PC-3 (cell line): ENCODE results near the gene DOK7. TPM values are rescaled to one million over a fixed set of nuclear protein-coding genes. Genes with fewer than 3 reads are reported as not detected.

Source experiments
- ATAC-seq: fragments of 200-7000 bp; cut with Tn5 transposase; 2 replicates; pipeline ENCODE4 v1.9.1; 2020; ENCODE audit warnings: mild to moderate bottlenecking, moderate library complexity
- BruUV-seq: library from RNA; stranded (reverse); fragments of 400-500 nt; replicated peaks from 2 replicates; lab custom pipeline; 2021; lab: Mats Ljungman, UMichigan
- CTCF ChIA-PET: fragments of 300-600 bp; sonication (Branson Sonifier 250); formaldehyde crosslinking; loops from one replicate; lab custom pipeline; 2022; ENCODE audit warnings: antibody characterized with exemption; lab: Charles Lee
- POLR2A ChIA-PET: fragments of 300-600 bp; sonication (Branson Sonifier 250); formaldehyde crosslinking; loops from one replicate; lab custom pipeline; 2022; ENCODE audit warnings: antibody characterized with exemption; ENCODE audit not compliant: unreplicated experiment; lab: Charles Lee
- DNase-seq: peaks from one replicate; pipeline ENCODE4 v3.0.0-alpha.2; 2015
- H2AFZ ChIP-seq: fragments of 300-600 bp; sonication (generic); 2 replicates; pipeline ENCODE4 v1.6.0; 2016; ENCODE audit warnings: antibody characterized with exemption, low read length
- H3F3A ChIP-seq: fragments of 300-600 bp; sonication (generic); one replicate; pipeline ENCODE4 v1.6.0; 2017; ENCODE audit warnings: antibody characterized with exemption, low read length, control low read depth, mild to moderate bottlenecking; ENCODE audit not compliant: unreplicated experiment
- H3K27ac ChIP-seq: fragments of 300-600 bp; sonication (generic); 2 replicates; pipeline ENCODE4 v1.5.1; 2016; ENCODE audit warnings: mild to moderate bottlenecking, low read length
- H3K27me3 ChIP-seq: fragments of 300-600 bp; sonication (generic); 2 replicates; pipeline ENCODE4 v1.6.1; 2016; ENCODE audit warnings: low read length, mixed read lengths
- H3K36me3 ChIP-seq: fragments of 300-600 bp; sonication (generic); 2 replicates; pipeline ENCODE4 v1.6.1; 2016; ENCODE audit warnings: low read depth, mixed run types, low read length, mixed read lengths
- H3K4me1 ChIP-seq: fragments of 300-600 bp; sonication (generic); 2 replicates; pipeline ENCODE4 v1.5.1; 2016; ENCODE audit warnings: low read length; ENCODE audit not compliant: insufficient read depth
- H3K4me2 ChIP-seq: fragments of 300-600 bp; sonication (generic); 2 replicates; pipeline ENCODE4 v1.6.0; 2016; ENCODE audit warnings: low read length
- H3K4me3 ChIP-seq: fragments of 300-600 bp; sonication (generic); 2 replicates; pipeline ENCODE4 v1.5.1; 2016; ENCODE audit warnings: mild to moderate bottlenecking, low read length, mixed read lengths
- H3K79me2 ChIP-seq: fragments of 300-600 bp; sonication (generic); 2 replicates; pipeline ENCODE4 v1.6.1; 2017; ENCODE audit warnings: low read length, mixed read lengths
- H3K9ac ChIP-seq: fragments of 300-600 bp; sonication (generic); 2 replicates; pipeline ENCODE4 v1.6.0; 2016; ENCODE audit warnings: mild to moderate bottlenecking, low read length
- H3K9me2 ChIP-seq: fragments of 300-600 bp; sonication (generic); replicated peaks from 2 replicates; pipeline ENCODE4 v1.6.1; 2016; ENCODE audit warnings: mixed run types, low read length, mixed read lengths
- H3K9me3 ChIP-seq: fragments of 300-600 bp; sonication (generic); 2 replicates; pipeline ENCODE4 v1.6.1; 2016; ENCODE audit warnings: low read length, mixed read lengths
- H4K20me1 ChIP-seq: fragments of 300-600 bp; sonication (generic); 2 replicates; pipeline ENCODE4 v1.6.1; 2016; ENCODE audit warnings: low read length, mixed read lengths
- EZH2 ChIP-seq: fragments of 300-600 bp; sonication (generic); IDR thresholded peaks from one replicate; pipeline ENCODE4 v1.6.1; 2017; ENCODE audit warnings: antibody characterized with exemption, mild to moderate bottlenecking, low read length; ENCODE audit not compliant: unreplicated experiment
- EZH2phosphoT487 ChIP-seq: fragments of 300-600 bp; sonication (generic); IDR thresholded peaks from 2 replicates; pipeline ENCODE4 v1.6.1; 2018; ENCODE audit warnings: mild to moderate bottlenecking, antibody characterized with exemption, low read length, borderline replicate concordance
- intact Hi-C: fragments of 100-400 bp; cut with micrococcal nuclease; formaldehyde crosslinking; loops from 2 replicates; pipeline ENCODE4 v1.9.0; 2023
- total RNA-seq: library from RNA; depleted of rRNA; stranded (reverse); fragments of >200 nt; gene quantifications from 2 replicates; pipeline ENCODE4 v1.2.3, GENCODE V29; 2014
- TF ChIP-seq, protein P1 (sequence below): fragments of 300-600 bp; sonication (generic); conservative IDR thresholded peaks from 2 replicates; pipeline ENCODE4 v1.5.1; 2017; ENCODE audit warnings: antibody characterized with exemption, low read depth, mild to moderate bottlenecking, low read length

Gene DOK7
- total RNA-seq, 1 experiment from 2014 or later = 2.5 TPM

DNA sequence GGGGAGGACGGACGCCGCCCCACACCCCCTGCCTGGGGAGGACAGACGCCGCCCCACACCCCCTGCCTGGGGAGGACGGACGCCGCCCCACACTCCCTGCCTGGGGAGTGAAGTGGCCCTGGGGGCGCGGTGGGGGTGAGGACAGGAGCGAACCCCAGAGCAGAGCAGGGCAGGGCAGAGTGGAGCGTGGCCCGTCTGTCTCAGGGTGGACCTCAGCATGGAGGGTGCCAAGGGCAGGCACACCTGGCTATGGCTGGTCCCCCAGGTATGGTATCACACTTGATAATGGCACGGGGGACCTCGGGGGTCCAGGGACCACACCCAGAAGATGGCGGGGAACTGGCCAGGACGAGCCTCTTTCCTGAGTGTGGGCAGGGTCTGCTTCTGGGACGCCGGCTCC, 59.5 kb downstream of the DOK7 start:
- Histone ChIP-seq H3K27ac (no peak overlapping the region), H3K27me3 (no peaks in the 10 kb centered on the region), H3F3A (no peaks in the 10 kb centered on the region), H3K4me2 (no peak overlapping the region), H3K79me2 (0 out of 2 replicates have a peak, but pooled peaks cover 1% of the 10 kb centered on the region), H4K20me1 (no peaks in the 10 kb centered on the region), H3K4me1 (no peaks in the 10 kb centered on the region), H3K9ac (no peak overlapping the region), H3K9me2 (no peaks in the 10 kb centered on the region), H3K36me3 (no peaks in the 10 kb centered on the region; the same call in 1 of the 2 replicates), H3K9me3 (no peaks in the 10 kb centered on the region), H3K4me3 (no peak overlapping the region), H2AFZ (no peak overlapping the region)
- DNase-seq = no peak
- POLR2A ChIA-PET = no interaction called here
- no TSS peak for BruUV-seq
- intact Hi-C loops = no loop called here
- ATAC-seq = no peak
- TF ChIP-seq EZH2phosphoT487 = no peak
- no peak for TF ChIP-seq EZH2
- TF ChIP-seq, protein P1, sequence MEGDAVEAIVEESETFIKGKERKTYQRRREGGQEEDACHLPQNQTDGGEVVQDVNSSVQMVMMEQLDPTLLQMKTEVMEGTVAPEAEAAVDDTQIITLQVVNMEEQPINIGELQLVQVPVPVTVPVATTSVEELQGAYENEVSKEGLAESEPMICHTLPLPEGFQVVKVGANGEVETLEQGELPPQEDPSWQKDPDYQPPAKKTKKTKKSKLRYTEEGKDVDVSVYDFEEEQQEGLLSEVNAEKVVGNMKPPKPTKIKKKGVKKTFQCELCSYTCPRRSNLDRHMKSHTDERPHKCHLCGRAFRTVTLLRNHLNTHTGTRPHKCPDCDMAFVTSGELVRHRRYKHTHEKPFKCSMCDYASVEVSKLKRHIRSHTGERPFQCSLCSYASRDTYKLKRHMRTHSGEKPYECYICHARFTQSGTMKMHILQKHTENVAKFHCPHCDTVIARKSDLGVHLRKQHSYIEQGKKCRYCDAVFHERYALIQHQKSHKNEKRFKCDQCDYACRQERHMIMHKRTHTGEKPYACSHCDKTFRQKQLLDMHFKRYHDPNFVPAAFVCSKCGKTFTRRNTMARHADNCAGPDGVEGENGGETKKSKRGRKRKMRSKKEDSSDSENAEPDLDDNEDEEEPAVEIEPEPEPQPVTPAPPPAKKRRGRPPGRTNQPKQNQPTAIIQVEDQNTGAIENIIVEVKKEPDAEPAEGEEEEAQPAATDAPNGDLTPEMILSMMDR = no peak
- CTCF ChIA-PET = no interaction called here

DNA sequence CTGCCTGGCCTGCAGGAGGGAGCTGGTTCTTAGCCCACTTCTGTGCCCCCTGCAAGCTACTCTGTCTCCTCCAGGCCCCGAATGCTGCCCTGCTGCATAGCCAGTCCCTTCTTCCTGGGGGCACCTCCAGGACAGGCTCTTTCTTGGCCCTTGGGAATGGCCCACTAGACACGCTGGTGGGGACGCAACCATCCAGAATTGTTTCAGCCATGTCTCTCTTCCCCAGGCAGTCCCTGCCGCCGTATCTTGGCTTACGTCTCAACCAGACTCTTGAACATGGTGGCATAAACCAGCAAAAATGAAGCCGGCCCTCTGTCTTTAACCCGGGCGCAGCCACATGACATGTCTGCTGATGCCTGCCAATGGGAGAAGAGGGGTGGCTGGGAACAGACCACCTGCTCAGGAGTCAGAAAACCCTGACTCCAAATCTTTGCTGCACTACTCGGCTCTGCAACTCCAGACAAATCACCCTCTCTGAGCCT, 60.1 kb downstream of the DOK7 start:
- H4K20me1 ChIP-seq = no peaks in the 10 kb centered on the region
- ChIA-PET POLR2A (no interaction called here), CTCF (no interaction called here)
- peaks cover 7% of the 10 kb centered on the region; the same call in 1 of the 2 replicates for H3K79me2 ChIP-seq
- no peaks in the 10 kb centered on the region for H3K9me2 ChIP-seq
- H3K4me1 ChIP-seq = no peaks in the 10 kb centered on the region
- ATAC-seq (no peak), DNase-seq (no peak)
- no peaks in the 10 kb centered on the region for H3F3A ChIP-seq
- TF ChIP-seq, protein P1 = no peak
- no peak for TF ChIP-seq EZH2phosphoT487
- no peak for TF ChIP-seq EZH2
- no peak overlapping the region for H3K4me2 ChIP-seq
- no peak overlapping the region for H3K4me3 ChIP-seq
- no peaks in the 10 kb centered on the region for H3K27me3 ChIP-seq
- H3K36me3 ChIP-seq = no peaks in the 10 kb centered on the region; the same call in 1 of the 2 replicates
- no peak overlapping the region for H3K9ac ChIP-seq
- H2AFZ ChIP-seq = no peak overlapping the region
- BruUV-seq = no TSS peak
- intact Hi-C loops = no loop called here
- no peaks in the 10 kb centered on the region for H3K9me3 ChIP-seq
- no peak overlapping the region for H3K27ac ChIP-seq

DNA sequence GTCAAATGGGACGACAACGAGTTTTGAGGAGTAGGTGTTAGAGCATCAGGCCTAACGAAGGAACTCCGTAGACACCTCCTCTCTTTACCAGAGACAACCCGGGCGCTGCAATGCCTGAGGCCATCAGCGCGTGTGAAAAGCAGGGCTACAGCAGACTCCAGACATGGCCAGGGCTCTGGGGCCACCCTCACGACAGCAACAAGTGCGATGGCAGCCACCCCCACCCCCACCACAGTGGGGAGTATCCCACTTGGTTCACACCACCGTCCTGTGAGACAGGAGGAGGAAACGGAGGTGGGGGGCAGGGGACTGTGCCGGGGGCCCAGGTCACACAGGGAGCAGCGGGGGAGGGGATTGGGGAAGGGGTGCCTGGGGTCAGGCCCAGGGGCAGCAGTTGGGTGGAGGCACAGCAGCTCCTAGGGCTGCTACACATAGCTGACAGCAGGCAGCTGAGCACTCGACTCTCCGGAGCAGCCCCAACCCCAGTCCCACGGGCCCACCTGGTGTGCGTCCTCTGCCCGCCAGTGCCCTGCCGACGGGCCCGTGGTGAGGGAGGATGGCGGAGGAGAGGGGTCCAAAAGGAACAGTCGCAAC, 60.6 kb downstream of the DOK7 start:
- H3K36me3 ChIP-seq = no peaks in the 10 kb centered on the region; the same call in 1 of the 2 replicates
- H4K20me1 ChIP-seq = no peaks in the 10 kb centered on the region
- CTCF ChIA-PET = no interaction called here

More for the DNA sequence above, 60.6 kb downstream of the DOK7 start:
- Histone ChIP-seq H3K9ac (no peak overlapping the region), H3F3A (no peaks in the 10 kb centered on the region), H2AFZ (no peak overlapping the region), H3K4me1 (no peaks in the 10 kb centered on the region), H3K4me3 (no peak overlapping the region), H3K27ac (no peak overlapping the region), H3K79me2 (peaks cover 12% of the 10 kb centered on the region), H3K4me2 (no peak overlapping the region), H3K9me2 (no peaks in the 10 kb centered on the region), H3K27me3 (no peaks in the 10 kb centered on the region), H3K9me3 (no peaks in the 10 kb centered on the region)
- no peak for DNase-seq
- no peak for ATAC-seq
- no peak for TF ChIP-seq EZH2phosphoT487
- no peak for TF ChIP-seq EZH2
- TF ChIP-seq, protein P1 = no peak
- intact Hi-C loops = no loop called here
- BruUV-seq = no TSS peak
- POLR2A ChIA-PET = no interaction called here
